Liver (tissue), 9 donors: ENCODE data around the gene DRAXIN. TPM values are rescaled to one million over a fixed set of nuclear protein-coding genes. Genes with fewer than 3 reads are reported as not detected.

Experiments used
- DNase-seq: peaks from one replicate; pipeline ENCODE4 v3.0.0-alpha.2; 2017; ENCODE audit warnings: low spot score
- H3K27ac ChIP-seq, 2 donors: one replicate each; pipeline ENCODE4 v1.7.0; 2013; ENCODE audit warnings: inconsistent platforms in 2 of 2, low read length in 2 of 2, control low read depth in 1 of 2, low read depth in 1 of 2, mild to moderate bottlenecking in 1 of 2
- H3K27me3 ChIP-seq, 4 donors: one replicate each; pipeline versions ENCODE4 v1.6.1 to v1.7.0; 2013; ENCODE audit warnings: low read length in 3 of 4, inconsistent platforms in 1 of 4, mild to moderate bottlenecking in 1 of 4, moderate library complexity in 1 of 4; ENCODE audit not compliant: control insufficient read depth in 4 of 4, insufficient read depth in 4 of 4
- H3K36me3 ChIP-seq, 4 donors: one replicate each; pipeline versions ENCODE4 v1.6.1 to v1.7.0; 2013; ENCODE audit warnings: low read length in 3 of 4, mild to moderate bottlenecking in 3 of 4, low read depth in 1 of 4, moderate library complexity in 1 of 4; ENCODE audit not compliant: control insufficient read depth in 4 of 4, insufficient read depth in 3 of 4
- H3K4me1 ChIP-seq, 4 donors: one replicate each; pipeline versions ENCODE4 v1.6.1 to v1.7.0; 2013; ENCODE audit warnings: low read length in 3 of 4, mild to moderate bottlenecking in 3 of 4, moderate library complexity in 1 of 4; ENCODE audit not compliant: control insufficient read depth in 4 of 4, insufficient read depth in 4 of 4
- H3K4me3 ChIP-seq, 3 donors: one replicate each; pipeline versions ENCODE4 v1.6.1 to v1.7.0; 2013; ENCODE audit warnings: low read length in 3 of 3, control low read depth in 1 of 3, low read depth in 1 of 3, mild to moderate bottlenecking in 1 of 3
- H3K9ac ChIP-seq, 2 donors: one replicate each; pipeline ENCODE4 v1.7.0; 2013; ENCODE audit warnings: low read length in 2 of 2, mild to moderate bottlenecking in 2 of 2, moderate library complexity in 2 of 2, control low read depth in 1 of 2, low read depth in 1 of 2
- H3K9me3 ChIP-seq, 4 donors: one replicate each; pipeline versions ENCODE4 v1.6.1 to v1.7.0; 2013; ENCODE audit warnings: low read length in 3 of 4; ENCODE audit not compliant: control insufficient read depth in 4 of 4
- ATF3 ChIP-seq: IDR thresholded peaks from 2 replicates; pipeline ENCODE4 v1.6.1; 2016; ENCODE audit warnings: antibody characterized with exemption
- EGR1 ChIP-seq, 2 donors: IDR thresholded peaks; 2 replicates each; pipeline ENCODE4 v1.6.1; 2016 to 2018; ENCODE audit warnings: antibody characterized with exemption in 2 of 2, low read depth in 2 of 2
- FOXA1 ChIP-seq: IDR thresholded peaks from 2 replicates; pipeline ENCODE4 v1.6.1; 2016; ENCODE audit warnings: antibody characterized with exemption
- FOXA2 ChIP-seq: IDR thresholded peaks from 2 replicates; pipeline ENCODE4 v1.6.1; 2016; ENCODE audit warnings: antibody characterized with exemption
- GABPA ChIP-seq, 2 donors: IDR thresholded peaks in 1 of 2; conservative IDR thresholded peaks in 1 of 2; 2 replicates each; pipeline ENCODE4 v1.6.1; 2016; ENCODE audit warnings: antibody characterized with exemption in 2 of 2, mild to moderate bottlenecking in 1 of 2, moderate library complexity in 1 of 2
- HNF4A ChIP-seq, 2 donors: conservative IDR thresholded peaks; 2 replicates each; pipeline ENCODE4 v1.6.1; 2016; ENCODE audit warnings: antibody characterized with exemption in 2 of 2, mild to moderate bottlenecking in 2 of 2
- HNF4G ChIP-seq: IDR thresholded peaks from 2 replicates; pipeline ENCODE4 v1.6.1; 2016; ENCODE audit warnings: antibody characterized with exemption
- JUND ChIP-seq, 2 donors: IDR thresholded peaks; 2 replicates each; pipeline ENCODE4 v1.6.1; 2016; ENCODE audit warnings: antibody characterized with exemption in 2 of 2
- NR2F2 ChIP-seq: IDR thresholded peaks from 2 replicates; pipeline ENCODE4 v1.6.1; 2016; ENCODE audit warnings: antibody characterized with exemption
- RAD21 ChIP-seq, 2 donors: IDR thresholded peaks; 2 replicates each; pipeline ENCODE4 v1.6.1; 2016; ENCODE audit warnings: antibody characterized with exemption in 2 of 2, mild to moderate bottlenecking in 2 of 2
- RXRA ChIP-seq, 2 donors: IDR thresholded peaks; 2 replicates each; pipeline ENCODE4 v1.6.1; 2017 to 2018; ENCODE audit warnings: antibody characterized with exemption in 2 of 2, mild to moderate bottlenecking in 1 of 2
- SP1 ChIP-seq: IDR thresholded peaks from 2 replicates; pipeline ENCODE4 v1.6.1; 2018; ENCODE audit warnings: antibody characterized with exemption, mild to moderate bottlenecking
- TAF1 ChIP-seq: conservative IDR thresholded peaks from 2 replicates; pipeline ENCODE4 v1.6.1; 2016; ENCODE audit warnings: antibody characterized with exemption, mild to moderate bottlenecking
- YY1 ChIP-seq: IDR thresholded peaks from 2 replicates; pipeline ENCODE4 v1.6.1; 2016; ENCODE audit warnings: antibody characterized with exemption, mild to moderate bottlenecking
- WGBS: extraction: QIAGEN DNeasy Blood & Tissue Kit; methylation state at CpG from one replicate; pipeline ENCODE4 v1.1.7; 2013; 5-methylcytosine and 5-hydroxymethylcytosine counted together
- polyA plus RNA-seq, 2 donors: library from polyadenylated mRNA; stranded (reverse) in 1 of 2; unstranded in 1 of 2; fragments of 200-250 nt in 1 of 2; fragments of >200 nt in 1 of 2; fragmentation: Nextera tagmentation in 1 of 2; extraction: Ambion mirVana in 1 of 2; gene quantifications; one replicate each; pipeline versions ENCODE4 v1.2.1 to v1.2.3, GENCODE V29; 2013 to 2015
- total RNA-seq, 2 donors: library from RNA; depleted of rRNA; stranded (reverse); fragments of >200 nt; gene quantifications; one replicate each; pipeline ENCODE4 v1.2.3, GENCODE V29; 2014
- TF ChIP-seq, protein P1 (sequence below): fragments of 150-350 bp; IDR thresholded peaks from 2 replicates; pipeline ENCODE4 v1.5.1; 2017; ENCODE audit warnings: improper control_type of control experiment, low read depth, low read length; ENCODE audit not compliant: missing input control
- TF ChIP-seq, protein P2 (sequence below): IDR thresholded peaks from 2 replicates; pipeline ENCODE4 v1.6.1; 2016; ENCODE audit warnings: antibody characterized with exemption, mild to moderate bottlenecking
- TF ChIP-seq, protein P3 (sequence below): IDR thresholded peaks from 2 replicates; pipeline ENCODE4 v1.6.1; 2016; ENCODE audit warnings: antibody characterized with exemption
- TF ChIP-seq, protein P4 (sequence below): IDR thresholded peaks from 2 replicates; pipeline ENCODE4 v1.6.1; 2016; ENCODE audit warnings: antibody characterized with exemption
- donor health status: healthy.
- donor health status: healthy.
- donor health status: healthy.
- donor health status: healthy.
- donor health status: healthy.

DRAXIN gene
- total and polyA plus RNA-seq, 4 donors: under 0.01 to 0.01 TPM; not detected in 2

GRCh38 chr1:11769274-11769673 lies 77.8 kb downstream of the DRAXIN start:
- Histone ChIP-seq H3K4me1 (no peaks in the 10 kb centered on the region), H3K4me3 (no peak overlapping the region), H3K27ac (no peak overlapping the region), H3K27me3 (no peaks in the 10 kb centered on the region), H3K9ac (no peak overlapping the region), H3K9me3 (no peaks in the 10 kb centered on the region), H3K36me3 (no peaks in the 10 kb centered on the region)
- WGBS: 87% methylated on average over 4 of the region's 4 CpGs
- no peak for TF ChIP-seq RXRA (IDR thresholded peaks at IDR 0.05)
- no peak for TF ChIP-seq EGR1 (IDR thresholded peaks at IDR 0.05; ENCODE audit: low read depth in 2 of 2)
- TF ChIP-seq RAD21 (IDR thresholded peaks at IDR 0.05): no peak
- DNase-seq: no peak

- no peak for DNase-seq
- H3K4me1 ChIP-seq: no peaks in the 10 kb centered on the region
Observed at GRCh38 chr1:11770011-11770410, 78.5 kb downstream of the DRAXIN start.

More at GRCh38 chr1:11770011-11770410, 78.5 kb downstream of the DRAXIN start:
- TF ChIP-seq, protein P1, sequence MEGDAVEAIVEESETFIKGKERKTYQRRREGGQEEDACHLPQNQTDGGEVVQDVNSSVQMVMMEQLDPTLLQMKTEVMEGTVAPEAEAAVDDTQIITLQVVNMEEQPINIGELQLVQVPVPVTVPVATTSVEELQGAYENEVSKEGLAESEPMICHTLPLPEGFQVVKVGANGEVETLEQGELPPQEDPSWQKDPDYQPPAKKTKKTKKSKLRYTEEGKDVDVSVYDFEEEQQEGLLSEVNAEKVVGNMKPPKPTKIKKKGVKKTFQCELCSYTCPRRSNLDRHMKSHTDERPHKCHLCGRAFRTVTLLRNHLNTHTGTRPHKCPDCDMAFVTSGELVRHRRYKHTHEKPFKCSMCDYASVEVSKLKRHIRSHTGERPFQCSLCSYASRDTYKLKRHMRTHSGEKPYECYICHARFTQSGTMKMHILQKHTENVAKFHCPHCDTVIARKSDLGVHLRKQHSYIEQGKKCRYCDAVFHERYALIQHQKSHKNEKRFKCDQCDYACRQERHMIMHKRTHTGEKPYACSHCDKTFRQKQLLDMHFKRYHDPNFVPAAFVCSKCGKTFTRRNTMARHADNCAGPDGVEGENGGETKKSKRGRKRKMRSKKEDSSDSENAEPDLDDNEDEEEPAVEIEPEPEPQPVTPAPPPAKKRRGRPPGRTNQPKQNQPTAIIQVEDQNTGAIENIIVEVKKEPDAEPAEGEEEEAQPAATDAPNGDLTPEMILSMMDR: no peak
- TF ChIP-seq RAD21 (IDR thresholded peaks at IDR 0.05): no peak
- TF ChIP-seq YY1: no peak
- no peak for TF ChIP-seq TAF1
- TF ChIP-seq HNF4A (conservative IDR thresholded peaks at IDR 0.05): no peak
- TF ChIP-seq EGR1 (IDR thresholded peaks at IDR 0.05; ENCODE audit: low read depth in 2 of 2): no peak
- TF ChIP-seq ATF3: no peak
- TF ChIP-seq HNF4G: no peak
- TF ChIP-seq, protein P2, sequence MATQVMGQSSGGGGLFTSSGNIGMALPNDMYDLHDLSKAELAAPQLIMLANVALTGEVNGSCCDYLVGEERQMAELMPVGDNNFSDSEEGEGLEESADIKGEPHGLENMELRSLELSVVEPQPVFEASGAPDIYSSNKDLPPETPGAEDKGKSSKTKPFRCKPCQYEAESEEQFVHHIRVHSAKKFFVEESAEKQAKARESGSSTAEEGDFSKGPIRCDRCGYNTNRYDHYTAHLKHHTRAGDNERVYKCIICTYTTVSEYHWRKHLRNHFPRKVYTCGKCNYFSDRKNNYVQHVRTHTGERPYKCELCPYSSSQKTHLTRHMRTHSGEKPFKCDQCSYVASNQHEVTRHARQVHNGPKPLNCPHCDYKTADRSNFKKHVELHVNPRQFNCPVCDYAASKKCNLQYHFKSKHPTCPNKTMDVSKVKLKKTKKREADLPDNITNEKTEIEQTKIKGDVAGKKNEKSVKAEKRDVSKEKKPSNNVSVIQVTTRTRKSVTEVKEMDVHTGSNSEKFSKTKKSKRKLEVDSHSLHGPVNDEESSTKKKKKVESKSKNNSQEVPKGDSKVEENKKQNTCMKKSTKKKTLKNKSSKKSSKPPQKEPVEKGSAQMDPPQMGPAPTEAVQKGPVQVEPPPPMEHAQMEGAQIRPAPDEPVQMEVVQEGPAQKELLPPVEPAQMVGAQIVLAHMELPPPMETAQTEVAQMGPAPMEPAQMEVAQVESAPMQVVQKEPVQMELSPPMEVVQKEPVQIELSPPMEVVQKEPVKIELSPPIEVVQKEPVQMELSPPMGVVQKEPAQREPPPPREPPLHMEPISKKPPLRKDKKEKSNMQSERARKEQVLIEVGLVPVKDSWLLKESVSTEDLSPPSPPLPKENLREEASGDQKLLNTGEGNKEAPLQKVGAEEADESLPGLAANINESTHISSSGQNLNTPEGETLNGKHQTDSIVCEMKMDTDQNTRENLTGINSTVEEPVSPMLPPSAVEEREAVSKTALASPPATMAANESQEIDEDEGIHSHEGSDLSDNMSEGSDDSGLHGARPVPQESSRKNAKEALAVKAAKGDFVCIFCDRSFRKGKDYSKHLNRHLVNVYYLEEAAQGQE: no peak
- TF ChIP-seq GABPA (IDR thresholded peaks at IDR 0.05 in 1 of 2, conservative IDR thresholded peaks at IDR 0.05 in 1 of 2): no peak
- TF ChIP-seq, protein P3, sequence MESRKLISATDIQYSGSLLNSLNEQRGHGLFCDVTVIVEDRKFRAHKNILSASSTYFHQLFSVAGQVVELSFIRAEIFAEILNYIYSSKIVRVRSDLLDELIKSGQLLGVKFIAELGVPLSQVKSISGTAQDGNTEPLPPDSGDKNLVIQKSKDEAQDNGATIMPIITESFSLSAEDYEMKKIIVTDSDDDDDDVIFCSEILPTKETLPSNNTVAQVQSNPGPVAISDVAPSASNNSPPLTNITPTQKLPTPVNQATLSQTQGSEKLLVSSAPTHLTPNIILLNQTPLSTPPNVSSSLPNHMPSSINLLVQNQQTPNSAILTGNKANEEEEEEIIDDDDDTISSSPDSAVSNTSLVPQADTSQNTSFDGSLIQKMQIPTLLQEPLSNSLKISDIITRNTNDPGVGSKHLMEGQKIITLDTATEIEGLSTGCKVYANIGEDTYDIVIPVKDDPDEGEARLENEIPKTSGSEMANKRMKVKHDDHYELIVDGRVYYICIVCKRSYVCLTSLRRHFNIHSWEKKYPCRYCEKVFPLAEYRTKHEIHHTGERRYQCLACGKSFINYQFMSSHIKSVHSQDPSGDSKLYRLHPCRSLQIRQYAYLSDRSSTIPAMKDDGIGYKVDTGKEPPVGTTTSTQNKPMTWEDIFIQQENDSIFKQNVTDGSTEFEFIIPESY: no peak
- TF ChIP-seq, protein P4, sequence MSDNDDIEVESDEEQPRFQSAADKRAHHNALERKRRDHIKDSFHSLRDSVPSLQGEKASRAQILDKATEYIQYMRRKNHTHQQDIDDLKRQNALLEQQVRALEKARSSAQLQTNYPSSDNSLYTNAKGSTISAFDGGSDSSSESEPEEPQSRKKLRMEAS: no peak
- TF ChIP-seq FOXA1: no peak
- no peak for TF ChIP-seq RXRA (IDR thresholded peaks at IDR 0.05)
- no peak for TF ChIP-seq SP1
- TF ChIP-seq NR2F2: no peak
- TF ChIP-seq FOXA2: no peak
- no peak for TF ChIP-seq JUND (IDR thresholded peaks at IDR 0.05)
- no peaks in the 10 kb centered on the region for H3K36me3 ChIP-seq
- no peak overlapping the region for H3K27ac ChIP-seq
- no peak overlapping the region for H3K4me3 ChIP-seq
- H3K27me3 ChIP-seq: no peaks in the 10 kb centered on the region
- no peaks in the 10 kb centered on the region for H3K9me3 ChIP-seq
- no peak overlapping the region for H3K9ac ChIP-seq
